Liver (tissue), 9 donors: ENCODE measurements around the gene PFN3. TPM values are rescaled to one million over a fixed set of nuclear protein-coding genes. Genes with fewer than 3 reads are reported as not detected.

Experiments used
- DNase-seq: peaks from one replicate; pipeline ENCODE4 v3.0.0-alpha.2; 2017; ENCODE audit warnings: low spot score
- H3K27ac ChIP-seq, 2 donors: one replicate each; pipeline ENCODE4 v1.7.0; 2013; ENCODE audit warnings: inconsistent platforms in 2 of 2, low read length in 2 of 2, control low read depth in 1 of 2, low read depth in 1 of 2, mild to moderate bottlenecking in 1 of 2
- H3K27me3 ChIP-seq, 4 donors: one replicate each; pipeline versions ENCODE4 v1.6.1 to v1.7.0; 2013; ENCODE audit warnings: low read length in 3 of 4, inconsistent platforms in 1 of 4, mild to moderate bottlenecking in 1 of 4, moderate library complexity in 1 of 4; ENCODE audit not compliant: control insufficient read depth in 4 of 4, insufficient read depth in 4 of 4
- H3K36me3 ChIP-seq, 4 donors: one replicate each; pipeline versions ENCODE4 v1.6.1 to v1.7.0; 2013; ENCODE audit warnings: low read length in 3 of 4, mild to moderate bottlenecking in 3 of 4, low read depth in 1 of 4, moderate library complexity in 1 of 4; ENCODE audit not compliant: control insufficient read depth in 4 of 4, insufficient read depth in 3 of 4
- H3K4me1 ChIP-seq, 4 donors: one replicate each; pipeline versions ENCODE4 v1.6.1 to v1.7.0; 2013; ENCODE audit warnings: low read length in 3 of 4, mild to moderate bottlenecking in 3 of 4, moderate library complexity in 1 of 4; ENCODE audit not compliant: control insufficient read depth in 4 of 4, insufficient read depth in 4 of 4
- H3K4me3 ChIP-seq, 3 donors: one replicate each; pipeline versions ENCODE4 v1.6.1 to v1.7.0; 2013; ENCODE audit warnings: low read length in 3 of 3, control low read depth in 1 of 3, low read depth in 1 of 3, mild to moderate bottlenecking in 1 of 3
- H3K9ac ChIP-seq, 2 donors: one replicate each; pipeline ENCODE4 v1.7.0; 2013; ENCODE audit warnings: low read length in 2 of 2, mild to moderate bottlenecking in 2 of 2, moderate library complexity in 2 of 2, control low read depth in 1 of 2, low read depth in 1 of 2
- H3K9me3 ChIP-seq, 4 donors: one replicate each; pipeline versions ENCODE4 v1.6.1 to v1.7.0; 2013; ENCODE audit warnings: low read length in 3 of 4; ENCODE audit not compliant: control insufficient read depth in 4 of 4
- CTCF ChIP-seq: fragments of 150-350 bp; IDR thresholded peaks from 2 replicates; pipeline ENCODE4 v1.5.1; 2017; ENCODE audit warnings: improper control_type of control experiment, low read depth, low read length; ENCODE audit not compliant: missing input control
- FOXA2 ChIP-seq: IDR thresholded peaks from 2 replicates; pipeline ENCODE4 v1.6.1; 2016; ENCODE audit warnings: antibody characterized with exemption
- GABPA ChIP-seq, 2 donors: IDR thresholded peaks in 1 of 2; conservative IDR thresholded peaks in 1 of 2; 2 replicates each; pipeline ENCODE4 v1.6.1; 2016; ENCODE audit warnings: antibody characterized with exemption in 2 of 2, mild to moderate bottlenecking in 1 of 2, moderate library complexity in 1 of 2
- HNF4A ChIP-seq, 2 donors: conservative IDR thresholded peaks; 2 replicates each; pipeline ENCODE4 v1.6.1; 2016; ENCODE audit warnings: antibody characterized with exemption in 2 of 2, mild to moderate bottlenecking in 2 of 2
- HNF4G ChIP-seq: IDR thresholded peaks from 2 replicates; pipeline ENCODE4 v1.6.1; 2016; ENCODE audit warnings: antibody characterized with exemption
- JUND ChIP-seq, 2 donors: IDR thresholded peaks; 2 replicates each; pipeline ENCODE4 v1.6.1; 2016; ENCODE audit warnings: antibody characterized with exemption in 2 of 2
- RAD21 ChIP-seq, 2 donors: IDR thresholded peaks; 2 replicates each; pipeline ENCODE4 v1.6.1; 2016; ENCODE audit warnings: antibody characterized with exemption in 2 of 2, mild to moderate bottlenecking in 2 of 2
- WGBS: extraction: QIAGEN DNeasy Blood & Tissue Kit; methylation state at CpG from one replicate; pipeline ENCODE4 v1.1.7; 2013; 5-methylcytosine and 5-hydroxymethylcytosine counted together
- polyA plus RNA-seq, 2 donors: library from polyadenylated mRNA; stranded (reverse) in 1 of 2; unstranded in 1 of 2; fragments of 200-250 nt in 1 of 2; fragments of >200 nt in 1 of 2; fragmentation: Nextera tagmentation in 1 of 2; extraction: Ambion mirVana in 1 of 2; gene quantifications; one replicate each; pipeline versions ENCODE4 v1.2.1 to v1.2.3, GENCODE V29; 2013 to 2015
- total RNA-seq, 2 donors: library from RNA; depleted of rRNA; stranded (reverse); fragments of >200 nt; gene quantifications; one replicate each; pipeline ENCODE4 v1.2.3, GENCODE V29; 2014
- TF ChIP-seq, protein P1 (sequence below): IDR thresholded peaks from 2 replicates; pipeline ENCODE4 v1.6.1; 2016; ENCODE audit warnings: antibody characterized with exemption, mild to moderate bottlenecking
- TF ChIP-seq, protein P2 (sequence below): IDR thresholded peaks from 2 replicates; pipeline ENCODE4 v1.6.1; 2016; ENCODE audit warnings: antibody characterized with exemption
- donor health status: healthy.
- donor health status: healthy.
- donor health status: healthy.
- donor health status: healthy.
- donor health status: healthy.

PFN3 gene
- total and polyA plus RNA-seq, 4 donors, result not detected

DNA sequence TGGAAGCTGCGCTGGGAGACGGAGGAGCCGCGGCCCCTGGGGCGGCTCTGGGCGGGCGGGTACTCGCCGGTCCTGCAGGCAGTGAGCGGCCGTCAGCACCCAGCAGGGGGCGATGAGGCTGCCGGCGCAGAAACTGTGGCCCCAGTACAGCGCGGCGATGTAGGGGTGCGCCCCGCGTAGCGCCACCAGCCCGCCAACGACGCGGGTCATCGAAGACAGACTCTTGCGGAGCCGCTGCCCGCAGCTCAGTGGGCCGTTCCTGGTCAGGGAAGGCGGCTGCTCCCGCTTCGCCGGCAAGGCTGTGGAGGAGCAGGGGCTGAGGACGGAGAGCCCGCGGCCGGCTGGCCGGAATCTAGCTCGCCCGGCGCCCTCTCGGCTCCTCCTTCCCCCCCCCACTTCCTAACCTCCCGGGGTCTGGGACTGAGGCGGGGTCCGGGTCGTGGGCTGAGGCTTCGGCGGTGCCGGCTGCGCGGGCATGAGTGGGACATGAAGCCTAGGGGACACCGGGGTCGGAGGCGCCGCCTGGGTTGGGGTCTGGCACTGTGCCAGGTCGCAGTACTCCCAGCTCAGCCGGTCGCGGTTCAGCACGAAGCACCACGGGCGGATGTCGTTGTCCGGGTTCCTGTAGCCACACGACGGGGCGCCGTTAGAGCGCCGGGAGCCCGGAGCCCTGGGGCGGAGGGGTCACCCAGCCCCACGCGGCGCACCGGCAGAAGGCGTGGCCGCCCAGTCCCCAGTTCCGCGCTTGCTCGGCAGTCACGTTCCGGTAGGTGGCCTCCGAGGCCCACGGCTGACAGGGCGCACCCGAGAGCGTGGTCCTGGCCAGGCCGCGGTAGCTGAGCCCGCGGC, 3.6 kb upstream of the PFN3 start:
- no peak for TF ChIP-seq JUND (IDR thresholded peaks at IDR 0.05)
- TF ChIP-seq, protein P1, sequence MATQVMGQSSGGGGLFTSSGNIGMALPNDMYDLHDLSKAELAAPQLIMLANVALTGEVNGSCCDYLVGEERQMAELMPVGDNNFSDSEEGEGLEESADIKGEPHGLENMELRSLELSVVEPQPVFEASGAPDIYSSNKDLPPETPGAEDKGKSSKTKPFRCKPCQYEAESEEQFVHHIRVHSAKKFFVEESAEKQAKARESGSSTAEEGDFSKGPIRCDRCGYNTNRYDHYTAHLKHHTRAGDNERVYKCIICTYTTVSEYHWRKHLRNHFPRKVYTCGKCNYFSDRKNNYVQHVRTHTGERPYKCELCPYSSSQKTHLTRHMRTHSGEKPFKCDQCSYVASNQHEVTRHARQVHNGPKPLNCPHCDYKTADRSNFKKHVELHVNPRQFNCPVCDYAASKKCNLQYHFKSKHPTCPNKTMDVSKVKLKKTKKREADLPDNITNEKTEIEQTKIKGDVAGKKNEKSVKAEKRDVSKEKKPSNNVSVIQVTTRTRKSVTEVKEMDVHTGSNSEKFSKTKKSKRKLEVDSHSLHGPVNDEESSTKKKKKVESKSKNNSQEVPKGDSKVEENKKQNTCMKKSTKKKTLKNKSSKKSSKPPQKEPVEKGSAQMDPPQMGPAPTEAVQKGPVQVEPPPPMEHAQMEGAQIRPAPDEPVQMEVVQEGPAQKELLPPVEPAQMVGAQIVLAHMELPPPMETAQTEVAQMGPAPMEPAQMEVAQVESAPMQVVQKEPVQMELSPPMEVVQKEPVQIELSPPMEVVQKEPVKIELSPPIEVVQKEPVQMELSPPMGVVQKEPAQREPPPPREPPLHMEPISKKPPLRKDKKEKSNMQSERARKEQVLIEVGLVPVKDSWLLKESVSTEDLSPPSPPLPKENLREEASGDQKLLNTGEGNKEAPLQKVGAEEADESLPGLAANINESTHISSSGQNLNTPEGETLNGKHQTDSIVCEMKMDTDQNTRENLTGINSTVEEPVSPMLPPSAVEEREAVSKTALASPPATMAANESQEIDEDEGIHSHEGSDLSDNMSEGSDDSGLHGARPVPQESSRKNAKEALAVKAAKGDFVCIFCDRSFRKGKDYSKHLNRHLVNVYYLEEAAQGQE, result no peak
- TF ChIP-seq RAD21 (IDR thresholded peaks at IDR 0.05), result peak; percentile 82 to 85
- peak; percentile 57 for TF ChIP-seq CTCF
- Histone ChIP-seq H3K27me3 (no peaks in the 10 kb centered on the region), H3K9ac (peak overlapping the region in 1 of 2 donors; percentile 34), H3K36me3 (peaks cover 0 to 11% (median 7%) of the 10 kb centered on the region in 4 donors), H3K4me3 (peak overlapping the region in 1 of 3 donors; percentile 31), H3K9me3 (no peaks in the 10 kb centered on the region), H3K4me1 (peaks cover 9 to 49% (median 29%) of the 10 kb centered on the region in 4 donors), H3K27ac (no peak overlapping the region)
- DNase-seq, result peak; percentile 78
- WGBS, result 42% methylated on average over 93 of the region's 93 CpGs

- DNase-seq, result no peak
- H3K9me3 ChIP-seq, result no peaks in the 10 kb centered on the region
- peaks cover 7 to 42% (median 26%) of the 10 kb centered on the region in 4 donors for H3K4me1 ChIP-seq
- H3K4me3 ChIP-seq, result peak overlapping the region in 1 of 3 donors; percentile 31
- H3K27me3 ChIP-seq, result no peaks in the 10 kb centered on the region
- no peak overlapping the region for H3K27ac ChIP-seq
- 58% methylated on average over 61 of the region's 61 CpGs for WGBS
- H3K9ac ChIP-seq, result peak overlapping the region in 1 of 2 donors; percentile 34
- no peak for TF ChIP-seq HNF4G
- TF ChIP-seq FOXA2, result no peak
- no peak for TF ChIP-seq HNF4A (conservative IDR thresholded peaks at IDR 0.05)
- TF ChIP-seq, protein P2, sequence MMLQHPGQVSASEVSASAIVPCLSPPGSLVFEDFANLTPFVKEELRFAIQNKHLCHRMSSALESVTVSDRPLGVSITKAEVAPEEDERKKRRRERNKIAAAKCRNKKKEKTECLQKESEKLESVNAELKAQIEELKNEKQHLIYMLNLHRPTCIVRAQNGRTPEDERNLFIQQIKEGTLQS, result no peak
- TF ChIP-seq, protein P1, result no peak
- no peak for TF ChIP-seq CTCF
- no peak for TF ChIP-seq GABPA (IDR thresholded peaks at IDR 0.05 in 1 of 2, conservative IDR thresholded peaks at IDR 0.05 in 1 of 2)
- H3K36me3 ChIP-seq, result peaks cover 0 to 11% (median 7%) of the 10 kb centered on the region in 4 donors
These were observed 2.8 kb upstream of the PFN3 start for GRCh38 chr5:177403102-177403791.
